8988T (cell line): ENCODE results near the gene THBD.

ENCODE experiments used
- DNase-seq: peaks from one replicate; pipeline ENCODE4 v3.0.0; 2011

The THBD gene

GRCh38 chr20:23049201-23050075 lies at the start of gene THBD:
Gene THBD, minus strand, starts transcription at chr20:23049672. Its CDS starts 168 bp downstream, at chr20:23049504.
- DNase-seq = no peak

GRCh38 chr20:23097636-23098580 lies 48.4 kb upstream of the THBD start:
- no peak for DNase-seq

- no peak for DNase-seq
These were observed 47.6 kb upstream of the THBD start for GRCh38 chr20:23096986-23097520.

GRCh38 chr20:23096097-23096496 lies 46.6 kb upstream of the THBD start:
- no peak for DNase-seq

GRCh38 chr20:23095499-23095898 lies 46.0 kb upstream of the THBD start:
- no peak for DNase-seq

- no peak for DNase-seq
These were observed 45.5 kb upstream of the THBD start for GRCh38 chr20:23094927-23095326.

GRCh38 chr20:23094213-23094896 lies 44.9 kb upstream of the THBD start:
- DNase-seq = no peak

- no peak for DNase-seq
These were observed 44.1 kb upstream of the THBD start for GRCh38 chr20:23093613-23094012.

GRCh38 chr20:23092861-23093495 lies 43.5 kb upstream of the THBD start:
- no peak for DNase-seq

GRCh38 chr20:23092384-23092756 lies 42.9 kb upstream of the THBD start:
- DNase-seq = no peak

- no peak for DNase-seq
These were observed 42.4 kb upstream of the THBD start for GRCh38 chr20:23091721-23092383.

GRCh38 chr20:23090878-23091277 lies 41.4 kb upstream of the THBD start:
- no peak for DNase-seq

GRCh38 chr20:23090147-23090546 lies 40.7 kb upstream of the THBD start:
- no peak for DNase-seq

- no peak for DNase-seq
These were observed 39.4 kb upstream of the THBD start for GRCh38 chr20:23088866-23089265.

- DNase-seq = no peak
These were observed 38.2 kb upstream of the THBD start for GRCh38 chr20:23087587-23088251.

GRCh38 chr20:23086931-23087411 lies 37.5 kb upstream of the THBD start:
- no peak for DNase-seq

- DNase-seq = no peak
These were observed 36.6 kb upstream of the THBD start, which contains the start of gene CD93 for GRCh38 chr20:23086056-23086566. Gene CD93, minus strand, starts transcription at chr20:23086324. Its CDS starts 132 bp downstream, at chr20:23086192.

- no peak for DNase-seq
These were observed 36.1 kb upstream of the THBD start for GRCh38 chr20:23085436-23086055.

- DNase-seq = no peak
These were observed 35.4 kb upstream of the THBD start for GRCh38 chr20:23084845-23085365.

GRCh38 chr20:23084282-23084844 lies 34.9 kb upstream of the THBD start:
- DNase-seq = no peak
